ENCODE data around the gene RAB17. TPM values are rescaled to one million over a fixed set of nuclear protein-coding genes. Genes with fewer than 3 reads are reported as not detected.

Gene RAB17
- total RNA-seq, 1 experiment from 2014 or later: 41.8 TPM

GRCh38 chr2:237626813-237627440 is 36.4 kb upstream of the RAB17 start:
- Histone ChIP-seq H3K4me3 (replicated peaks in 1 of 2; ENCODE audit: low read depth in 1 of 2, low read length in 2 of 2) (no peak overlapping the region), H3K9me2 (ENCODE audit: insufficient read depth) (no peaks in the 10 kb centered on the region), H3K27me3 (ENCODE audit: insufficient read depth, low read length) (no peaks in the 10 kb centered on the region), H3K27ac (ENCODE audit: low read depth, low read length) (no peak overlapping the region), H3K4me1 (ENCODE audit: control insufficient read depth in 1 of 2, insufficient read depth in 2 of 2, low read length in 2 of 2) (no peaks in the 10 kb centered on the region), H4K20me1 (ENCODE audit: insufficient read depth) (no peaks in the 10 kb centered on the region), H3K4me2 (ENCODE audit: low read length) (no peak overlapping the region), H3K36me3 (ENCODE audit: control insufficient read depth in 1 of 2, insufficient read depth in 2 of 2, low read length in 2 of 2) (no peaks in the 10 kb centered on the region), H3K9me3 (ENCODE audit: control insufficient read depth in 1 of 2, insufficient read depth in 1 of 2, low read depth in 1 of 2, low read length in 2 of 2) (no peaks in the 10 kb centered on the region), H3K9ac (ENCODE audit: low read length) (no peak overlapping the region), H3K79me2 (ENCODE audit: insufficient read depth, low read length) (no peaks in the 10 kb centered on the region), H2AFZ (ENCODE audit: low read depth, low read length, poor library complexity, severe bottlenecking) (no peak overlapping the region)
- intact Hi-C loops (cut with micrococcal nuclease): no loop called here
- no peak for ATAC-seq
- RAD21 ChIA-PET (ENCODE audit: low non-redundant PET in 1 of 2, low total read pairs in 2 of 2, uncharacterized antibody in 2 of 2, unreplicated experiment in 2 of 2): no interaction called here
- CTCF ChIA-PET: no interaction called here
- TF ChIP-seq ZNF274 (IDR thresholded peaks at IDR 0.05; ENCODE audit: low read depth, low read length) (no peak), ZFX (IDR thresholded peaks at IDR 0.05) (no peak), FOSL1 (IDR thresholded peaks at IDR 0.05; ENCODE audit: low read depth) (no peak), CTCF (IDR thresholded peaks at IDR 0.05 in 2 of 3, conservative IDR thresholded peaks at IDR 0.05 in 1 of 3; ENCODE audit: borderline replicate concordance in 1 of 3, insufficient read depth in 1 of 3, low read depth in 2 of 3, low read length in 2 of 3) (no peak), SRF (IDR thresholded peaks at IDR 0.05; ENCODE audit: low read depth) (no peak), POLR2A (IDR thresholded peaks at IDR 0.05; ENCODE audit: borderline replicate concordance, extremely low read depth, insufficient read depth, insufficient read length) (no peak), JUND (IDR thresholded peaks at IDR 0.05) (no peak), CEBPB (IDR thresholded peaks at IDR 0.05; ENCODE audit: low read depth) (no peak), SP1 (IDR thresholded peaks at IDR 0.05; ENCODE audit: low read depth) (no peak), EZH2 (IDR thresholded peaks at IDR 0.05) (no peak), EZH2phosphoT487 (IDR thresholded peaks at IDR 0.05; ENCODE audit: borderline replicate concordance) (no peak), EGR1 (IDR thresholded peaks at IDR 0.05; ENCODE audit: low read depth) (no peak)
- TF ChIP-seq, protein P1, sequence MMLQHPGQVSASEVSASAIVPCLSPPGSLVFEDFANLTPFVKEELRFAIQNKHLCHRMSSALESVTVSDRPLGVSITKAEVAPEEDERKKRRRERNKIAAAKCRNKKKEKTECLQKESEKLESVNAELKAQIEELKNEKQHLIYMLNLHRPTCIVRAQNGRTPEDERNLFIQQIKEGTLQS (IDR thresholded peaks at IDR 0.05): no peak
- TF ChIP-seq, protein P2, sequence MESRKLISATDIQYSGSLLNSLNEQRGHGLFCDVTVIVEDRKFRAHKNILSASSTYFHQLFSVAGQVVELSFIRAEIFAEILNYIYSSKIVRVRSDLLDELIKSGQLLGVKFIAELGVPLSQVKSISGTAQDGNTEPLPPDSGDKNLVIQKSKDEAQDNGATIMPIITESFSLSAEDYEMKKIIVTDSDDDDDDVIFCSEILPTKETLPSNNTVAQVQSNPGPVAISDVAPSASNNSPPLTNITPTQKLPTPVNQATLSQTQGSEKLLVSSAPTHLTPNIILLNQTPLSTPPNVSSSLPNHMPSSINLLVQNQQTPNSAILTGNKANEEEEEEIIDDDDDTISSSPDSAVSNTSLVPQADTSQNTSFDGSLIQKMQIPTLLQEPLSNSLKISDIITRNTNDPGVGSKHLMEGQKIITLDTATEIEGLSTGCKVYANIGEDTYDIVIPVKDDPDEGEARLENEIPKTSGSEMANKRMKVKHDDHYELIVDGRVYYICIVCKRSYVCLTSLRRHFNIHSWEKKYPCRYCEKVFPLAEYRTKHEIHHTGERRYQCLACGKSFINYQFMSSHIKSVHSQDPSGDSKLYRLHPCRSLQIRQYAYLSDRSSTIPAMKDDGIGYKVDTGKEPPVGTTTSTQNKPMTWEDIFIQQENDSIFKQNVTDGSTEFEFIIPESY (IDR thresholded peaks at IDR 0.05; ENCODE audit: extremely low read depth, insufficient replicate concordance, low read length): no peak
- TF ChIP-seq, protein P3, sequence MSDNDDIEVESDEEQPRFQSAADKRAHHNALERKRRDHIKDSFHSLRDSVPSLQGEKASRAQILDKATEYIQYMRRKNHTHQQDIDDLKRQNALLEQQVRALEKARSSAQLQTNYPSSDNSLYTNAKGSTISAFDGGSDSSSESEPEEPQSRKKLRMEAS (IDR thresholded peaks at IDR 0.05): no peak
- no TSS peak for BruUV-seq (replicated peaks)
- no peak for DNase-seq (ENCODE audit: low read depth, low spot score)
- POLR2A ChIA-PET: no interaction called here
